ENCODE data around the gene UVRAG. TPM values are rescaled to one million over a fixed set of nuclear protein-coding genes. Genes with fewer than 3 reads are reported as not detected.
A peak's percentile ranks its signal among the peaks of the same experiment; 100 is the strongest.

UVRAG gene
- total RNA-seq, 1 experiment from 2014 or later, result 31.3 TPM

DNA sequence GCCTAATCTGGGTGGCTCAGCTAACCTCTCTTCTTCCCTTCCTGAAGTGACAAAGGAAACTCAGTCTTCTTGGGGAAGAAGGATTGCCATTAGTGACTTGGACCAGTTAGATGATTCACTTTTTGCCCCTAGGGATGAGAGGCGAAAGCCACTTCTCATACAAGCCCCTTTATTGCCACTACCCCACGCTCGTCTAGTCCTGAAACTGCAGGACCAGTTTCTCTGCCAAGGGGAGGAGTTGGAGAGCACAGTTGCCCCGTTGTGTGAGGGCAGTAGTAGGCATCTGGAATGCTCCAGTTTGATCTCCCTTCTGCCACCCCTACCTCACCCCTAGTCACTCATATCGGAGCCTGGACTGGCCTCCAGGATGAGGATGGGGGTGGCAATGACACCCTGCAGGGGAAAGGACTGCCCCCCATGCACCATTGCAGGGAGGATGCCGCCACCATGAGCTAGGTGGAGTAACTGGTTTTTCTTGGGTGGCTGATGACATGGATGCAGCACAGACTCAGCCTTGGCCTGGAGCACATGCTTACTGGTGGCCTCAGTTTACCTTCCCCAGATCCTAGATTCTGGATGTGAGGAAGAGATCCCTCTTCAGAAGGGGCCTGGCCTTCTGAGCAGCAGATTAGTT, 14.2 kb upstream of the UVRAG start:
- TF ChIP-seq, protein P1, sequence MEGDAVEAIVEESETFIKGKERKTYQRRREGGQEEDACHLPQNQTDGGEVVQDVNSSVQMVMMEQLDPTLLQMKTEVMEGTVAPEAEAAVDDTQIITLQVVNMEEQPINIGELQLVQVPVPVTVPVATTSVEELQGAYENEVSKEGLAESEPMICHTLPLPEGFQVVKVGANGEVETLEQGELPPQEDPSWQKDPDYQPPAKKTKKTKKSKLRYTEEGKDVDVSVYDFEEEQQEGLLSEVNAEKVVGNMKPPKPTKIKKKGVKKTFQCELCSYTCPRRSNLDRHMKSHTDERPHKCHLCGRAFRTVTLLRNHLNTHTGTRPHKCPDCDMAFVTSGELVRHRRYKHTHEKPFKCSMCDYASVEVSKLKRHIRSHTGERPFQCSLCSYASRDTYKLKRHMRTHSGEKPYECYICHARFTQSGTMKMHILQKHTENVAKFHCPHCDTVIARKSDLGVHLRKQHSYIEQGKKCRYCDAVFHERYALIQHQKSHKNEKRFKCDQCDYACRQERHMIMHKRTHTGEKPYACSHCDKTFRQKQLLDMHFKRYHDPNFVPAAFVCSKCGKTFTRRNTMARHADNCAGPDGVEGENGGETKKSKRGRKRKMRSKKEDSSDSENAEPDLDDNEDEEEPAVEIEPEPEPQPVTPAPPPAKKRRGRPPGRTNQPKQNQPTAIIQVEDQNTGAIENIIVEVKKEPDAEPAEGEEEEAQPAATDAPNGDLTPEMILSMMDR (IDR thresholded peaks at IDR 0.05; ENCODE audit: insufficient read depth in 1 of 2, low read depth in 1 of 2, low read length in 1 of 2, severe bottlenecking in 1 of 2, unreplicated experiment in 1 of 2), result no peak
- DNase-seq, result no peak
- Mint-ChIP-seq H3K4me1 (ENCODE audit: low read depth, unreplicated experiment) (peaks cover 7% of the 10 kb centered on the region), H3K36me3 (ENCODE audit: insufficient read depth, unreplicated experiment) (peaks cover 16% of the 10 kb centered on the region), H3K27me3 (ENCODE audit: insufficient read depth, unreplicated experiment) (no peaks in the 10 kb centered on the region), H3K9me3 (ENCODE audit: unreplicated experiment) (no peaks in the 10 kb centered on the region), H3K4me3 (ENCODE audit: unreplicated experiment) (no peak overlapping the region), H3K27ac (ENCODE audit: unreplicated experiment) (no peak overlapping the region)
- Histone ChIP-seq H3K36me3 (ENCODE audit: control insufficient read depth, insufficient read depth, low read length) (peaks cover 14% of the 10 kb centered on the region), H3K4me3 (ENCODE audit: low read depth, low read length) (no peak overlapping the region), H3K9me3 (no peaks in the 10 kb centered on the region), H3K4me1 (peaks cover 12% of the 10 kb centered on the region), H3K27me3 (replicated peaks; ENCODE audit: control insufficient read depth, insufficient read depth, low read length) (no peaks in the 10 kb centered on the region)
- BruUV-seq (replicated peaks), result TSS peak; percentile 54
- CTCF ChIA-PET, result interaction anchor here (0.8 to 3.4 kb wide), 2 partner anchors 14 to 165 kb away, joined by 3 to 18 read pairs; no protein-coding TSS in a partner anchor
- POLR2A ChIA-PET, result no interaction called here
- intact Hi-C loops (cut with micrococcal nuclease; ENCODE audit: unreplicated experiment), result no loop called here

DNA sequence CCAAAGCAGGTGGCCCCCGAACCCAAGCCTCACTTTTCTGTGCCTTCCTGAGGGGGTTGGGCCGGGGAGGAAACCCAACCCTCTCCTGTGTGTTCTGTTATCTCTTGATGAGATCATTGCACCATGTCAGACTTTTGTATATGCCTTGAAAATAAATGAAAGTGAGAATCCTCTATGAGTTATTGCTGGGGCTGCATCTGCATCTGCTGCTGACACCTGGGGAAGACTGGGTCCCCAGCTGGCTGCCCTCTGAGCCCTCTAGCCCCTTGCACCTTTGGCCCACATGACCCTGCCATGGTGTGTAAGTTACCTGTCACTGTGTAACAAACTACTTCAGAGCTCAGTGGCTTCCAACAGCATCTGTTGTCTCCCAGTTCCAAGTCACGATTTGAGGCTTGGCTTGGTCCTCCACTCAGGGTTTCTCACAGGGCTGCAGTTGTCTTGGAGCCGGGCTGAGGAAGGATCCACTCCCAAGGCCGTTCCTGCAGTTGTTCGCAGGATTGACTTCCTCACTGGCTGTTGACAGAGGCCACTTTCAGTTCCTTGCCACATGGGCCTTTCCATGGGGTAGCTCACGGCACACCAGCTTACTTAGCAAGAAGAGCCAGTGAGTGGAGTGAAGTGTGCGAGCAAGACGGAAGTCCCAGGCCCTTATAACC, 13.5 kb upstream of the UVRAG start:
- no peak for DNase-seq
- Mint-ChIP-seq H3K4me3 (ENCODE audit: unreplicated experiment) (no peak overlapping the region), H3K4me1 (ENCODE audit: low read depth, unreplicated experiment) (peaks cover 7% of the 10 kb centered on the region), H3K9me3 (ENCODE audit: unreplicated experiment) (no peaks in the 10 kb centered on the region), H3K27ac (ENCODE audit: unreplicated experiment) (no peak overlapping the region), H3K27me3 (ENCODE audit: insufficient read depth, unreplicated experiment) (no peaks in the 10 kb centered on the region), H3K36me3 (ENCODE audit: insufficient read depth, unreplicated experiment) (peaks cover 16% of the 10 kb centered on the region)
- POLR2A ChIA-PET, result no interaction called here
- peaks cover 10% of the 10 kb centered on the region for H3K36me3 ChIP-seq (ENCODE audit: control insufficient read depth, insufficient read depth, low read length)
- CTCF ChIA-PET, result interaction anchor here (0.8 to 3.4 kb wide), 3 partner anchors 15 to 166 kb away, joined by 3 to 27 read pairs (median 18); no protein-coding TSS in a partner anchor
- intact Hi-C loops (cut with micrococcal nuclease; ENCODE audit: unreplicated experiment), result loop anchor here (2.0 kb wide), 1 partner anchor 33 kb away; the partner anchor contains the start of gene DGAT2
- no peak overlapping the region for H3K4me3 ChIP-seq (ENCODE audit: low read depth, low read length)
- TF ChIP-seq, protein P1 (IDR thresholded peaks at IDR 0.05; ENCODE audit: insufficient read depth in 1 of 2, low read depth in 1 of 2, low read length in 1 of 2, severe bottlenecking in 1 of 2, unreplicated experiment in 1 of 2), result no peak
- no peaks in the 10 kb centered on the region for H3K27me3 ChIP-seq (replicated peaks; ENCODE audit: control insufficient read depth, insufficient read depth, low read length)
- H3K4me1 ChIP-seq, result peaks cover 8% of the 10 kb centered on the region
- H3K9me3 ChIP-seq, result no peaks in the 10 kb centered on the region
- no TSS peak for BruUV-seq (replicated peaks)

DNA sequence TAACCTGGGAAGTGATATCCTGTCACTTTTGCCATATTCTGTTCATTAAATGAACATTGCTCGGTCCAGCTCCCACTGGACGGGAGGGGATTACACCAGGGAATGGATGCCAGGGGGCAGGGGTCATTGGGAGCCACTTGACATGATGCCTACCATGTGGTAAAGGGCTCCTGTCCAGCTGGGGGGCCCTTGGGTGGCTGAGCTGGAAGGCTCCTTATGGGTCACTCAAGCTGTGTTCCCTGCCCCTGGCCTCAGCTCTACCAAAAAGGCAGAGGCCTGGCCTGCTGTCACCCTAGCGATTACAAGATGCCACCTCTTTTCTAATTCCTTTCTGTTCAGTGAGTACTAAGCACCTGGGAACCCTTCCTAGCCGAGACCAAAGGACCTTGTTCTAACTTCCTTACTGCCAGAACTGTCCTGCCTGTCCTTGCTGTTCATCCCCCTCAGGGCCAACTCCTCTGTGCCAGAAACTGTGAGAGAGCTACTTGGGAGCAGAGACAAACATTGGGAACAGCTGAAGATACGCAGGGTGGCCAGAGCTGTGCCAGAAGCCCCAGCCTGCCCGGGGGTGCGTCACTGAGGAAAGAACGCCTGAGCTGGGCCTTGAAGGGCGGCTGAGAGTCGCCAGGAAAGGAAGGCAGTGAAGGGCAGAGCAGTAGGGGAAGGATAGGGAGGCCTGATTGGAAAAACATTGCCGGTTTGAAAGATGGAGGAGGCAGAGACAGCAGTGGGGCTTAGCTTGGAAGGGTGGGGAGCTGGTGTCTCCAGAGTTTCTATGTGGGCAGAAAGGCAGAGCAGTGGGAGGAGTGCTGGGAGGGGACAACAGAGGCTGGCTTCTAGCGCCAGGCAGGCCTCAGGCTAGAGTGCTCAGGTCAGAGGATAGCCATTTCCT, 12.7 kb upstream of the UVRAG start:
- H3K27ac Mint-ChIP-seq (ENCODE audit: unreplicated experiment), result no peak overlapping the region

More for the DNA sequence above, 12.7 kb upstream of the UVRAG start:
- Mint-ChIP-seq H3K4me1 (ENCODE audit: low read depth, unreplicated experiment) (peaks cover 4% of the 10 kb centered on the region), H3K9me3 (ENCODE audit: unreplicated experiment) (no peaks in the 10 kb centered on the region), H3K27me3 (ENCODE audit: insufficient read depth, unreplicated experiment) (no peaks in the 10 kb centered on the region), H3K36me3 (ENCODE audit: insufficient read depth, unreplicated experiment) (peaks cover 16% of the 10 kb centered on the region), H3K4me3 (ENCODE audit: unreplicated experiment) (no peak overlapping the region)
- no TSS peak for BruUV-seq (replicated peaks)
- Histone ChIP-seq H3K9me3 (no peaks in the 10 kb centered on the region), H3K27me3 (replicated peaks; ENCODE audit: control insufficient read depth, insufficient read depth, low read length) (no peaks in the 10 kb centered on the region), H3K36me3 (ENCODE audit: control insufficient read depth, insufficient read depth, low read length) (peaks cover 10% of the 10 kb centered on the region), H3K4me3 (ENCODE audit: low read depth, low read length) (no peak overlapping the region), H3K4me1 (peaks cover 4% of the 10 kb centered on the region)
- DNase-seq, result no peak
- CTCF ChIA-PET, result interaction anchor here (1.2 to 3.4 kb wide), 7 partner anchors 16 to 204 kb away, joined by 4 to 27 read pairs (median 5); no protein-coding TSS in a partner anchor
- TF ChIP-seq, protein P1 (IDR thresholded peaks at IDR 0.05; ENCODE audit: insufficient read depth in 1 of 2, low read depth in 1 of 2, low read length in 1 of 2, severe bottlenecking in 1 of 2, unreplicated experiment in 1 of 2), result no peak
- intact Hi-C loops (cut with micrococcal nuclease; ENCODE audit: unreplicated experiment), result loop anchor here (2.0 kb wide), 1 partner anchor 33 kb away; the partner anchor contains the start of gene DGAT2
- POLR2A ChIA-PET, result no interaction called here

Measured in Caco-2 (cell line).